T follicular helper cell (primary cell): ENCODE measurements around the gene SPP1.
"Not testable (repeated sequence)": the region's sequence is repeated elsewhere in the genome, so short reads cannot be mapped to it uniquely, and the experiment has no call there.

Experiments
- DNase-seq: peaks from one replicate; pipeline ENCODE4 v3.0.0-alpha.2; 2020; ENCODE audit warnings: low read depth

SPP1 gene

GRCh38 chr4:88025868-88026661, 50.6 kb downstream of the SPP1 start:
- not testable (repeated sequence) for DNase-seq

GRCh38 chr4:88027611-88028608, 52.4 kb downstream of the SPP1 start:
- no peak for DNase-seq

- no peak for DNase-seq
These were observed 53.4 kb downstream of the SPP1 start for GRCh38 chr4:88028946-88029345.

- DNase-seq: no peak
These were observed 54.0 kb downstream of the SPP1 start for GRCh38 chr4:88029556-88029955.

- DNase-seq: no peak
These were observed 55.2 kb downstream of the SPP1 start for GRCh38 chr4:88030565-88031310.
